ENCODE results near the gene DDA1.

GRCh38 chr19:17266589-17266974 is 42.8 kb upstream of the DDA1 start:
- TF ChIP-seq CTCF (IDR thresholded peaks at IDR 0.05; ENCODE audit: insufficient read depth, low read length, poor library complexity, severe bottlenecking) (no peak), EZH2phosphoT487 (conservative IDR thresholded peaks at IDR 0.05; ENCODE audit: low read length) (no peak)
